ENCODE data around the gene SLC66A2. TPM values are rescaled to one million over a fixed set of nuclear protein-coding genes. Genes with fewer than 3 reads are reported as not detected.

The SLC66A2 gene
- total RNA-seq, 3 donors from 2014 or later: 33.7 to 38.7 (median 34.8) TPM

- Mint-ChIP-seq H3K36me3 (ENCODE audit: insufficient read depth) (peaks cover 31% of the 10 kb centered on the region), H3K27me3 (ENCODE audit: low read depth) (no peaks in the 10 kb centered on the region), H3K9me3 (no peaks in the 10 kb centered on the region), H3K4me3 (no peak overlapping the region), H3K4me1 (ENCODE audit: low read depth) (peaks cover 64% of the 10 kb centered on the region)
- ATAC-seq (no peak), DNase-seq (no peak)
These were observed 28.4 kb upstream of the SLC66A2 start for GRCh38 chr18:79979843-79980242.

- DNase-seq: no peak
- Mint-ChIP-seq H3K27me3 (ENCODE audit: low read depth) (no peaks in the 10 kb centered on the region), H3K4me3 (no peak overlapping the region), H3K36me3 (ENCODE audit: insufficient read depth) (peaks cover 35% of the 10 kb centered on the region), H3K9me3 (no peaks in the 10 kb centered on the region), H3K4me1 (ENCODE audit: low read depth) (peaks cover 31% of the 10 kb centered on the region)
- ATAC-seq: no peak
These were observed 24.7 kb upstream of the SLC66A2 start for GRCh38 chr18:79975985-79976680.

GRCh38 chr18:79975043-79975442, 23.6 kb upstream of the SLC66A2 start:
- DNase-seq (no peak), ATAC-seq (no peak)
- peaks cover 23% of the 10 kb centered on the region for H3K4me1 Mint-ChIP-seq (ENCODE audit: low read depth)
- H3K27me3 Mint-ChIP-seq (ENCODE audit: low read depth): no peaks in the 10 kb centered on the region
- peaks cover 38% of the 10 kb centered on the region for H3K36me3 Mint-ChIP-seq (ENCODE audit: insufficient read depth)
- no peak overlapping the region for H3K4me3 Mint-ChIP-seq
- H3K9me3 Mint-ChIP-seq: no peaks in the 10 kb centered on the region

GRCh38 chr18:79974025-79974654, 22.7 kb upstream of the SLC66A2 start:
- no peak for ATAC-seq
- Mint-ChIP-seq H3K27me3 (ENCODE audit: low read depth) (no peaks in the 10 kb centered on the region), H3K9me3 (no peaks in the 10 kb centered on the region), H3K4me1 (ENCODE audit: low read depth) (peaks cover 16% of the 10 kb centered on the region), H3K36me3 (ENCODE audit: insufficient read depth) (peaks cover 35% of the 10 kb centered on the region), H3K4me3 (no peak overlapping the region)
- no peak for DNase-seq

- Mint-ChIP-seq H3K27me3 (ENCODE audit: low read depth) (no peaks in the 10 kb centered on the region), H3K36me3 (ENCODE audit: insufficient read depth) (peaks cover 34% of the 10 kb centered on the region), H3K4me3 (no peak overlapping the region), H3K4me1 (ENCODE audit: low read depth) (peaks cover 16% of the 10 kb centered on the region), H3K9me3 (no peaks in the 10 kb centered on the region)
- ATAC-seq (no peak), DNase-seq (no peak)
These were observed 22.1 kb upstream of the SLC66A2 start for GRCh38 chr18:79973517-79973916.

GRCh38 chr18:79972720-79973119, 21.3 kb upstream of the SLC66A2 start:
- no peak overlapping the region for H3K4me3 Mint-ChIP-seq
- no peak for DNase-seq
- H3K27me3 Mint-ChIP-seq (ENCODE audit: low read depth): no peaks in the 10 kb centered on the region
- peaks cover 11% of the 10 kb centered on the region for H3K4me1 Mint-ChIP-seq (ENCODE audit: low read depth)
- H3K36me3 Mint-ChIP-seq (ENCODE audit: insufficient read depth): peaks cover 30% of the 10 kb centered on the region
- no peaks in the 10 kb centered on the region for H3K9me3 Mint-ChIP-seq
- ATAC-seq: no peak

GRCh38 chr18:79971986-79972385, 20.5 kb upstream of the SLC66A2 start:
- no peak overlapping the region for H3K4me3 Mint-ChIP-seq
- H3K9me3 Mint-ChIP-seq: no peaks in the 10 kb centered on the region
- DNase-seq (no peak), ATAC-seq (no peak)
- peaks cover 6% of the 10 kb centered on the region for H3K4me1 Mint-ChIP-seq (ENCODE audit: low read depth)
- no peaks in the 10 kb centered on the region for H3K27me3 Mint-ChIP-seq (ENCODE audit: low read depth)
- peaks cover 30% of the 10 kb centered on the region for H3K36me3 Mint-ChIP-seq (ENCODE audit: insufficient read depth)

GRCh38 chr18:79971211-79971952, 19.9 kb upstream of the SLC66A2 start:
- H3K4me1 Mint-ChIP-seq (ENCODE audit: low read depth): peaks cover 6% of the 10 kb centered on the region
- DNase-seq (no peak), ATAC-seq (no peak)
- H3K9me3 Mint-ChIP-seq: no peaks in the 10 kb centered on the region
- H3K4me3 Mint-ChIP-seq: no peak overlapping the region
- peaks cover 30% of the 10 kb centered on the region for H3K36me3 Mint-ChIP-seq (ENCODE audit: insufficient read depth)
- H3K27me3 Mint-ChIP-seq (ENCODE audit: low read depth): no peaks in the 10 kb centered on the region

- no peak overlapping the region for H3K4me3 Mint-ChIP-seq
- DNase-seq: no peak
- H3K9me3 Mint-ChIP-seq: no peaks in the 10 kb centered on the region
- no peaks in the 10 kb centered on the region for H3K27me3 Mint-ChIP-seq (ENCODE audit: low read depth)
- peaks cover 6% of the 10 kb centered on the region for H3K4me1 Mint-ChIP-seq (ENCODE audit: low read depth)
- ATAC-seq: no peak
- peaks cover 25% of the 10 kb centered on the region for H3K36me3 Mint-ChIP-seq (ENCODE audit: insufficient read depth)
These were observed 19.1 kb upstream of the SLC66A2 start for GRCh38 chr18:79970419-79971133.

GRCh38 chr18:79965119-79965902, 13.9 kb upstream of the SLC66A2 start:
- ATAC-seq (peak; percentile 3), DNase-seq (no peak)
- no peaks in the 10 kb centered on the region for H3K9me3 Mint-ChIP-seq
- peaks cover 2% of the 10 kb centered on the region for H3K36me3 Mint-ChIP-seq (ENCODE audit: insufficient read depth)
- peaks cover 31% of the 10 kb centered on the region for H3K4me1 Mint-ChIP-seq (ENCODE audit: low read depth)
- H3K4me3 Mint-ChIP-seq: peak overlapping the region; percentile 74
- peaks cover 4% of the 10 kb centered on the region for H3K27me3 Mint-ChIP-seq (ENCODE audit: low read depth)

GRCh38 chr18:79964330-79965118, 13.1 kb upstream of the SLC66A2 start, which contains the start of gene HSBP1L1:
HSBP1L1 (plus strand) TSS chr18:79964643; CDS start chr18:79964736, 93 bp downstream.
- Mint-ChIP-seq H3K27me3 (ENCODE audit: low read depth) (peaks cover 4% of the 10 kb centered on the region), H3K9me3 (no peaks in the 10 kb centered on the region), H3K36me3 (ENCODE audit: insufficient read depth) (peaks cover under 1% of the 10 kb centered on the region), H3K4me3 (peak within 1 kb of the TSS; percentile 74), H3K4me1 (ENCODE audit: low read depth) (peaks cover 39% of the 10 kb centered on the region)
- peak; percentile 48 for DNase-seq
- ATAC-seq: peak; percentile 72 to 82

GRCh38 chr18:79963658-79964329, 12.3 kb upstream of the SLC66A2 start:
- H3K4me3 Mint-ChIP-seq: peak overlapping the region; percentile 67
- ATAC-seq (no peak), DNase-seq (no peak)
- peaks cover 4% of the 10 kb centered on the region for H3K27me3 Mint-ChIP-seq (ENCODE audit: low read depth)
- H3K9me3 Mint-ChIP-seq: no peaks in the 10 kb centered on the region
- peaks cover 39% of the 10 kb centered on the region for H3K4me1 Mint-ChIP-seq (ENCODE audit: low read depth)
- H3K36me3 Mint-ChIP-seq (ENCODE audit: insufficient read depth): no peaks in the 10 kb centered on the region
